K562 (cell line): ENCODE results near the gene CTSD. TPM values are rescaled to one million over a fixed set of nuclear protein-coding genes. Genes with fewer than 3 reads are reported as not detected.

ENCODE experiments used
- BHLHE40 ChIP-seq: IDR thresholded peaks from 2 replicates; pipeline ENCODE4 v1.6.1; 2011; ENCODE audit warnings: low read length, improper control_type of control experiment
- CBFA2T2 ChIP-seq: fragments of 450-650 bp; conservative IDR thresholded peaks from 2 replicates; pipeline ENCODE4 v1.6.1; 2017; ENCODE audit warnings: mild to moderate bottlenecking
- NR2C2 ChIP-seq, 2 experiments: fragments of 200-800 bp in 1 of 2; sonication (Bioruptor generic) in 1 of 2; sonication (generic) in 1 of 2; formaldehyde crosslinking in 1 of 2; IDR thresholded peaks; 2 replicates each; pipeline versions ENCODE4 v1.6.1 to v1.8.0; 2016 to 2022; ENCODE audit warnings: mild to moderate bottlenecking in 1 of 2, missing compliant biosample characterization in 1 of 2, missing genetic modification characterization in 1 of 2, missing genetic modification reagents in 1 of 2
- polyA plus RNA-seq, 8 experiments: library from polyadenylated mRNA; depleted of rRNA in 4 of 8; stranded (reverse) in 5 of 8; unstranded in 3 of 8; fragments of >200 nt; fragmentation: Nextera tagmentation in 2 of 8; fragmentation: Illumina TruSeq in 1 of 8; extraction: Ambion mirVana in 2 of 8; extraction: Trizol in 1 of 8; gene quantifications; 2 replicates each; pipeline versions ENCODE4 v1.2.1 to v1.2.3, GENCODE V29; 2011 to 2014; ENCODE audit warnings: inconsistent platforms in 1 of 8, missing spikeins in 1 of 8
- total RNA-seq, 7 experiments: library from RNA; depleted of rRNA in 6 of 7; stranded (reverse); fragments of >200 nt in 6 of 7; fragmentation: Illumina TruSeq in 2 of 7; extraction: Trizol in 2 of 7; gene quantifications; 2 replicates each; pipeline versions ENCODE4 v1.2.1 to v1.2.3, GENCODE V29; 2011 to 2021; ENCODE audit warnings: low replicate concordance in 1 of 7
- TF ChIP-seq, protein P1 (sequence below): fragments of 450-650 bp; IDR thresholded peaks from 2 replicates; pipeline ENCODE4 v1.6.1; 2016; ENCODE audit warnings: mild to moderate bottlenecking, moderate library complexity
- TF ChIP-seq, protein P2 (sequence below), 2 experiments: fragments of 450-650 bp; formaldehyde crosslinking in 1 of 2; IDR thresholded peaks; 2 replicates each; pipeline versions ENCODE4 v1.4.0 to v1.6.1; 2014 to 2020; ENCODE audit warnings: mild to moderate bottlenecking in 2 of 2, borderline replicate concordance in 1 of 2, low read depth in 1 of 2

Gene CTSD
- total and polyA plus RNA-seq, 9 of the 15 experiments (the other 6 are each of a cell fraction or from before 2014, with no cell fraction given), result 1.0 to 112 (median 40.9) TPM

DNA sequence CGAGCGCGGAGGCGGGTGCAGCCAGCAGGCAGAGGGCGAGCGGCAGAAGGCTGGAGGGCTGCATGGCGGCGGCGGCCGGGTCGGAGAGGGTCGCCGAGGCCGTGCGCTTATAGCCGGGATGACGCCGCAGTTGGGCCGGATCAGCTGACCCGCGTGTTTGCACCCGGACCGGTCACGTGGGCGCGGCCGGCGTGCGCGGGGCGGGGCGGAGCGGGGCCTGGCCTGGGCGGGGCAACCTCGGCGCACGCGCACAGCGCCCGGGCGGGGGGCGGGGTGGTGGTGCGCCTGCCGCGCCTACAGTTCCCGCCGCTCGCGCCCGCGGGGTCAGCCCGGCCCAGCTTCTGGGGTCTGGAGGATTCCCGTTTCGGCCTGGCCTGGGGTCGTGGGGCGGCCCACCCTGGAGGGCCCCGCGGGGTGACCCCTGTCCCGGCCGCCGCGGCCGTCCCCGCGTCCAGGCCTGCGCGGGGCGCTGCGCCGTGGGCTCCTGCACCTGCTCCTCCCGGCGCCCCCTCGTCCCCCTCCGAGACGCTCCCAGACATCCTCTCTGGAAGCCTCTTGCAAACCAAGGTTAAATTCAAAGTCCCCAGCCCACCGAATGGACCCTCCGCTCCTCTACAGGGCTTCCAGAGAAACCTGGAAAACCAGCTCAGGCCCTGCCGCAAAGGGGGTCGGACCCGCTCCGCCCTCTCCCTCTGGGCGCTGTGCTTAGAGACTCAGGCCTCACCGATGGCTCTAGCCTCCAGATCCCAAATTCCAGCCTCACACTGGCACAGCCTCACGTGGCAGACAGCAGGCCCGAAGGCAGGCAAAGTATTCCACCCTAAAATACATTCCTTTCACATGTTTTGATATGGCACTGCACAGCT is at the start of gene CTSD (continued):
- TF ChIP-seq, protein P1, sequence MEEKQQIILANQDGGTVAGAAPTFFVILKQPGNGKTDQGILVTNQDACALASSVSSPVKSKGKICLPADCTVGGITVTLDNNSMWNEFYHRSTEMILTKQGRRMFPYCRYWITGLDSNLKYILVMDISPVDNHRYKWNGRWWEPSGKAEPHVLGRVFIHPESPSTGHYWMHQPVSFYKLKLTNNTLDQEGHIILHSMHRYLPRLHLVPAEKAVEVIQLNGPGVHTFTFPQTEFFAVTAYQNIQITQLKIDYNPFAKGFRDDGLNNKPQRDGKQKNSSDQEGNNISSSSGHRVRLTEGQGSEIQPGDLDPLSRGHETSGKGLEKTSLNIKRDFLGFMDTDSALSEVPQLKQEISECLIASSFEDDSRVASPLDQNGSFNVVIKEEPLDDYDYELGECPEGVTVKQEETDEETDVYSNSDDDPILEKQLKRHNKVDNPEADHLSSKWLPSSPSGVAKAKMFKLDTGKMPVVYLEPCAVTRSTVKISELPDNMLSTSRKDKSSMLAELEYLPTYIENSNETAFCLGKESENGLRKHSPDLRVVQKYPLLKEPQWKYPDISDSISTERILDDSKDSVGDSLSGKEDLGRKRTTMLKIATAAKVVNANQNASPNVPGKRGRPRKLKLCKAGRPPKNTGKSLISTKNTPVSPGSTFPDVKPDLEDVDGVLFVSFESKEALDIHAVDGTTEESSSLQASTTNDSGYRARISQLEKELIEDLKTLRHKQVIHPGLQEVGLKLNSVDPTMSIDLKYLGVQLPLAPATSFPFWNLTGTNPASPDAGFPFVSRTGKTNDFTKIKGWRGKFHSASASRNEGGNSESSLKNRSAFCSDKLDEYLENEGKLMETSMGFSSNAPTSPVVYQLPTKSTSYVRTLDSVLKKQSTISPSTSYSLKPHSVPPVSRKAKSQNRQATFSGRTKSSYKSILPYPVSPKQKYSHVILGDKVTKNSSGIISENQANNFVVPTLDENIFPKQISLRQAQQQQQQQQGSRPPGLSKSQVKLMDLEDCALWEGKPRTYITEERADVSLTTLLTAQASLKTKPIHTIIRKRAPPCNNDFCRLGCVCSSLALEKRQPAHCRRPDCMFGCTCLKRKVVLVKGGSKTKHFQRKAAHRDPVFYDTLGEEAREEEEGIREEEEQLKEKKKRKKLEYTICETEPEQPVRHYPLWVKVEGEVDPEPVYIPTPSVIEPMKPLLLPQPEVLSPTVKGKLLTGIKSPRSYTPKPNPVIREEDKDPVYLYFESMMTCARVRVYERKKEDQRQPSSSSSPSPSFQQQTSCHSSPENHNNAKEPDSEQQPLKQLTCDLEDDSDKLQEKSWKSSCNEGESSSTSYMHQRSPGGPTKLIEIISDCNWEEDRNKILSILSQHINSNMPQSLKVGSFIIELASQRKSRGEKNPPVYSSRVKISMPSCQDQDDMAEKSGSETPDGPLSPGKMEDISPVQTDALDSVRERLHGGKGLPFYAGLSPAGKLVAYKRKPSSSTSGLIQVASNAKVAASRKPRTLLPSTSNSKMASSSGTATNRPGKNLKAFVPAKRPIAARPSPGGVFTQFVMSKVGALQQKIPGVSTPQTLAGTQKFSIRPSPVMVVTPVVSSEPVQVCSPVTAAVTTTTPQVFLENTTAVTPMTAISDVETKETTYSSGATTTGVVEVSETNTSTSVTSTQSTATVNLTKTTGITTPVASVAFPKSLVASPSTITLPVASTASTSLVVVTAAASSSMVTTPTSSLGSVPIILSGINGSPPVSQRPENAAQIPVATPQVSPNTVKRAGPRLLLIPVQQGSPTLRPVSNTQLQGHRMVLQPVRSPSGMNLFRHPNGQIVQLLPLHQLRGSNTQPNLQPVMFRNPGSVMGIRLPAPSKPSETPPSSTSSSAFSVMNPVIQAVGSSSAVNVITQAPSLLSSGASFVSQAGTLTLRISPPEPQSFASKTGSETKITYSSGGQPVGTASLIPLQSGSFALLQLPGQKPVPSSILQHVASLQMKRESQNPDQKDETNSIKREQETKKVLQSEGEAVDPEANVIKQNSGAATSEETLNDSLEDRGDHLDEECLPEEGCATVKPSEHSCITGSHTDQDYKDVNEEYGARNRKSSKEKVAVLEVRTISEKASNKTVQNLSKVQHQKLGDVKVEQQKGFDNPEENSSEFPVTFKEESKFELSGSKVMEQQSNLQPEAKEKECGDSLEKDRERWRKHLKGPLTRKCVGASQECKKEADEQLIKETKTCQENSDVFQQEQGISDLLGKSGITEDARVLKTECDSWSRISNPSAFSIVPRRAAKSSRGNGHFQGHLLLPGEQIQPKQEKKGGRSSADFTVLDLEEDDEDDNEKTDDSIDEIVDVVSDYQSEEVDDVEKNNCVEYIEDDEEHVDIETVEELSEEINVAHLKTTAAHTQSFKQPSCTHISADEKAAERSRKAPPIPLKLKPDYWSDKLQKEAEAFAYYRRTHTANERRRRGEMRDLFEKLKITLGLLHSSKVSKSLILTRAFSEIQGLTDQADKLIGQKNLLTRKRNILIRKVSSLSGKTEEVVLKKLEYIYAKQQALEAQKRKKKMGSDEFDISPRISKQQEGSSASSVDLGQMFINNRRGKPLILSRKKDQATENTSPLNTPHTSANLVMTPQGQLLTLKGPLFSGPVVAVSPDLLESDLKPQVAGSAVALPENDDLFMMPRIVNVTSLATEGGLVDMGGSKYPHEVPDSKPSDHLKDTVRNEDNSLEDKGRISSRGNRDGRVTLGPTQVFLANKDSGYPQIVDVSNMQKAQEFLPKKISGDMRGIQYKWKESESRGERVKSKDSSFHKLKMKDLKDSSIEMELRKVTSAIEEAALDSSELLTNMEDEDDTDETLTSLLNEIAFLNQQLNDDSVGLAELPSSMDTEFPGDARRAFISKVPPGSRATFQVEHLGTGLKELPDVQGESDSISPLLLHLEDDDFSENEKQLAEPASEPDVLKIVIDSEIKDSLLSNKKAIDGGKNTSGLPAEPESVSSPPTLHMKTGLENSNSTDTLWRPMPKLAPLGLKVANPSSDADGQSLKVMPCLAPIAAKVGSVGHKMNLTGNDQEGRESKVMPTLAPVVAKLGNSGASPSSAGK, result peak; percentile 38; the same call in 1 of the 2 replicates
- TF ChIP-seq CBFA2T2, result peak; percentile 71
- no peak for TF ChIP-seq NR2C2 (CRISPR knock-in tag; IDR thresholded peaks at IDR 0.05)
- TF ChIP-seq NR2C2 (tag; IDR thresholded peaks at IDR 0.05), result peak; percentile 51
- TF ChIP-seq, protein P2, sequence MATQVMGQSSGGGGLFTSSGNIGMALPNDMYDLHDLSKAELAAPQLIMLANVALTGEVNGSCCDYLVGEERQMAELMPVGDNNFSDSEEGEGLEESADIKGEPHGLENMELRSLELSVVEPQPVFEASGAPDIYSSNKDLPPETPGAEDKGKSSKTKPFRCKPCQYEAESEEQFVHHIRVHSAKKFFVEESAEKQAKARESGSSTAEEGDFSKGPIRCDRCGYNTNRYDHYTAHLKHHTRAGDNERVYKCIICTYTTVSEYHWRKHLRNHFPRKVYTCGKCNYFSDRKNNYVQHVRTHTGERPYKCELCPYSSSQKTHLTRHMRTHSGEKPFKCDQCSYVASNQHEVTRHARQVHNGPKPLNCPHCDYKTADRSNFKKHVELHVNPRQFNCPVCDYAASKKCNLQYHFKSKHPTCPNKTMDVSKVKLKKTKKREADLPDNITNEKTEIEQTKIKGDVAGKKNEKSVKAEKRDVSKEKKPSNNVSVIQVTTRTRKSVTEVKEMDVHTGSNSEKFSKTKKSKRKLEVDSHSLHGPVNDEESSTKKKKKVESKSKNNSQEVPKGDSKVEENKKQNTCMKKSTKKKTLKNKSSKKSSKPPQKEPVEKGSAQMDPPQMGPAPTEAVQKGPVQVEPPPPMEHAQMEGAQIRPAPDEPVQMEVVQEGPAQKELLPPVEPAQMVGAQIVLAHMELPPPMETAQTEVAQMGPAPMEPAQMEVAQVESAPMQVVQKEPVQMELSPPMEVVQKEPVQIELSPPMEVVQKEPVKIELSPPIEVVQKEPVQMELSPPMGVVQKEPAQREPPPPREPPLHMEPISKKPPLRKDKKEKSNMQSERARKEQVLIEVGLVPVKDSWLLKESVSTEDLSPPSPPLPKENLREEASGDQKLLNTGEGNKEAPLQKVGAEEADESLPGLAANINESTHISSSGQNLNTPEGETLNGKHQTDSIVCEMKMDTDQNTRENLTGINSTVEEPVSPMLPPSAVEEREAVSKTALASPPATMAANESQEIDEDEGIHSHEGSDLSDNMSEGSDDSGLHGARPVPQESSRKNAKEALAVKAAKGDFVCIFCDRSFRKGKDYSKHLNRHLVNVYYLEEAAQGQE (IDR thresholded peaks at IDR 0.05; ENCODE audit: borderline replicate concordance), result peak; percentile 83
- TF ChIP-seq, protein P2 (CRISPR knock-in tag; IDR thresholded peaks at IDR 0.05; ENCODE audit: low read depth), result no peak
- TF ChIP-seq BHLHE40, result peak; percentile 85
